H1 (cell line): ENCODE measurements around the gene POLA2. TPM values are rescaled to one million over a fixed set of nuclear protein-coding genes. Genes with fewer than 3 reads are reported as not detected.

Experiments used
- CTCF ChIA-PET: fragments of 300-600 bp; sonication (Branson Sonifier 250); formaldehyde crosslinking; loops from one replicate; lab custom pipeline; 2021; ENCODE audit not compliant: partially characterized antibody; lab: Charles Lee
- POLR2A ChIA-PET: fragments of 300-600 bp; sonication (Branson Sonifier 250); formaldehyde crosslinking; loops from one replicate; lab custom pipeline; 2021; ENCODE audit warnings: inconsistent platforms; ENCODE audit not compliant: partially characterized antibody; lab: Charles Lee
- DNase-seq, 2 experiments: peaks; one replicate each; pipeline versions ENCODE4 v3.0.0 to v3.0.0-alpha.2; 2010 to 2022; ENCODE audit warnings: low spot score in 2 of 2, low read depth in 1 of 2, mixed read lengths in 1 of 2
- FAIRE-seq: peaks from 2 replicates; lab custom pipeline; 2011; peaks lifted over from hg19 to GRCh38; lab: Jason Lieb, UNC
- H2AFZ ChIP-seq: 2 replicates; pipeline ENCODE4 v1.8.1; 2012; ENCODE audit warnings: low read length, inconsistent platforms
- H2AK5ac ChIP-seq: 2 replicates; pipeline ENCODE4 v1.6.1; 2013; ENCODE audit warnings: low read depth, low read length
- H2BK120ac ChIP-seq: replicated peaks from 2 replicates; pipeline ENCODE3; 2013; ENCODE audit warnings: low read depth, low read length, inconsistent platforms
- H2BK12ac ChIP-seq: 2 replicates; pipeline ENCODE4 v1.6.1; 2013; ENCODE audit warnings: low read depth, low read length
- H2BK15ac ChIP-seq: 2 replicates; pipeline ENCODE4 v1.6.1; 2013; ENCODE audit warnings: low read length
- H2BK20ac ChIP-seq: 2 replicates; pipeline ENCODE4 v1.6.1; 2013; ENCODE audit warnings: low read length
- H2BK5ac ChIP-seq: 2 replicates; pipeline ENCODE4 v1.6.1; 2013; ENCODE audit warnings: low read depth, low read length
- H3K14ac ChIP-seq: 2 replicates; pipeline ENCODE4 v1.6.1; 2013; ENCODE audit warnings: inconsistent platforms; ENCODE audit not compliant: insufficient read length
- H3K18ac ChIP-seq: 2 replicates; pipeline ENCODE4 v1.6.1; 2013; ENCODE audit warnings: low read length; ENCODE audit errors: extremely low read depth
- H3K23ac ChIP-seq: 2 replicates; pipeline ENCODE4 v1.6.1; 2013; ENCODE audit warnings: inconsistent platforms; ENCODE audit not compliant: insufficient read length
- H3K23me2 ChIP-seq: 2 replicates; pipeline ENCODE4 v1.6.1; 2013; ENCODE audit warnings: low read depth, low read length
- H3K27ac ChIP-seq: 2 replicates; pipeline ENCODE4 v1.6.1; 2011; ENCODE audit warnings: low read depth, low read length, inconsistent platforms
- H3K27me3 ChIP-seq, 4 experiments: replicated peaks in 1 of 4; 1 replicate in 1 of 4; 2 replicates in 3 of 4; pipeline versions ENCODE4 v1.6.1 to v1.8.1; 2011 to 2013; ENCODE audit warnings: low read length in 3 of 4, mild to moderate bottlenecking in 3 of 4, inconsistent platforms in 2 of 4, mixed read lengths in 2 of 4, moderate library complexity in 1 of 4; ENCODE audit not compliant: control insufficient read depth in 3 of 4, insufficient read depth in 3 of 4; ENCODE audit errors: extremely low read depth in 1 of 4
- H3K36me3 ChIP-seq, 4 experiments: 2 replicates each; pipeline versions ENCODE4 v1.6.1 to v1.8.1; 2011 to 2013; ENCODE audit warnings: mild to moderate bottlenecking in 4 of 4, low read length in 3 of 4, moderate library complexity in 2 of 4, control low read depth in 1 of 4, inconsistent platforms in 1 of 4; ENCODE audit not compliant: insufficient read depth in 4 of 4, control insufficient read depth in 2 of 4
- H3K4ac ChIP-seq: replicated peaks from 2 replicates; pipeline ENCODE3; 2013; ENCODE audit warnings: low read length, low read depth, mixed read lengths, inconsistent platforms; ENCODE audit not compliant: insufficient read length
- H3K4me1 ChIP-seq, 4 experiments: replicated peaks in 1 of 4; 1 replicate in 1 of 4; 2 replicates in 3 of 4; pipeline versions ENCODE4 v1.6.1 to v1.8.1; 2011 to 2013; ENCODE audit warnings: low read length in 3 of 4, inconsistent platforms in 2 of 4, mixed read lengths in 1 of 4; ENCODE audit not compliant: insufficient read depth in 4 of 4, control insufficient read depth in 3 of 4
- H3K4me2 ChIP-seq, 2 experiments: 2 replicates each; pipeline versions ENCODE4 v1.6.1 to v1.8.1; 2011 to 2013; ENCODE audit warnings: low read depth in 2 of 2, low read length in 2 of 2, control low read depth in 1 of 2, inconsistent platforms in 1 of 2, mild to moderate bottlenecking in 1 of 2; ENCODE audit not compliant: insufficient read depth in 1 of 2
- H3K4me3 ChIP-seq, 4 experiments: fragments of 200-600, 300-600 bp in 1 of 4; sonication (generic), shearing (Covaris generic), sonication (Bioruptor Twin) in 1 of 4; 2 replicates each; pipeline versions ENCODE4 v1.5.1 to v1.8.1; 2011 to 2016; ENCODE audit warnings: low read length in 4 of 4, low read depth in 3 of 4, control low read depth in 2 of 4, inconsistent platforms in 2 of 4, mild to moderate bottlenecking in 2 of 4, mixed read lengths in 1 of 4, moderate library complexity in 1 of 4; ENCODE audit not compliant: insufficient read depth in 2 of 4; ENCODE audit errors: extremely low read depth in 1 of 4
- H3K56ac ChIP-seq: replicated peaks from 2 replicates; pipeline ENCODE3; 2013; ENCODE audit warnings: low read depth, mild to moderate bottlenecking, mixed read lengths, low read length, inconsistent platforms; ENCODE audit not compliant: insufficient read length
- H3K79me1 ChIP-seq: 2 replicates; pipeline ENCODE4 v1.6.1; 2013; ENCODE audit warnings: low read depth, low read length, control low read depth
- H3K79me2 ChIP-seq, 2 experiments: 2 replicates each; pipeline versions ENCODE4 v1.6.1 to v1.8.1; 2012 to 2013; ENCODE audit warnings: low read length in 2 of 2, mild to moderate bottlenecking in 2 of 2, inconsistent platforms in 1 of 2; ENCODE audit not compliant: insufficient read depth in 2 of 2, control insufficient read depth in 1 of 2
- H3K9ac ChIP-seq, 4 experiments: replicated peaks in 1 of 4; 1 replicate in 1 of 4; 2 replicates in 3 of 4; pipeline versions ENCODE4 v1.6.1 to v1.8.1; 2011 to 2013; ENCODE audit warnings: low read depth in 3 of 4, low read length in 3 of 4, control low read depth in 2 of 4, mild to moderate bottlenecking in 2 of 4, moderate library complexity in 2 of 4, inconsistent platforms in 1 of 4; ENCODE audit errors: extremely low read depth in 1 of 4
- H3K9me3 ChIP-seq, 2 experiments: 2 replicates each; pipeline versions ENCODE4 v1.6.1 to v1.8.1; 2012 to 2013; ENCODE audit warnings: mild to moderate bottlenecking in 2 of 2, moderate library complexity in 2 of 2, control low read depth in 1 of 2, inconsistent platforms in 1 of 2, low read depth in 1 of 2, low read length in 1 of 2, mixed read lengths in 1 of 2; ENCODE audit not compliant: insufficient read depth in 2 of 2
- H4K20me1 ChIP-seq, 2 experiments: replicated peaks in 1 of 2; 2 replicates each; pipeline versions ENCODE3 to v1.8.1; 2011 to 2013; ENCODE audit warnings: inconsistent platforms in 2 of 2, low read length in 2 of 2, mild to moderate bottlenecking in 1 of 2; ENCODE audit not compliant: insufficient read depth in 2 of 2, control insufficient read depth in 1 of 2
- H4K5ac ChIP-seq: 2 replicates; pipeline ENCODE4 v1.6.1; 2013; ENCODE audit warnings: low read length, low read depth, mixed read lengths, inconsistent platforms; ENCODE audit not compliant: insufficient read length
- H4K8ac ChIP-seq: 2 replicates; pipeline ENCODE4 v1.8.0; 2013; ENCODE audit warnings: mild to moderate bottlenecking, moderate library complexity, low read length, inconsistent platforms; ENCODE audit not compliant: insufficient read depth; ENCODE audit errors: extremely low read depth
- H4K91ac ChIP-seq: replicated peaks from 2 replicates; pipeline ENCODE3; 2013; ENCODE audit warnings: low read length, mixed read lengths, inconsistent platforms; ENCODE audit not compliant: insufficient read length
- KDM5A ChIP-seq: fragments of 200-600 bp; IDR thresholded peaks from 2 replicates; pipeline ENCODE4 v1.7.1; 2012; ENCODE audit warnings: mild to moderate bottlenecking, low read length, inconsistent platforms, mixed read lengths
- RAD21 ChIP-seq, 2 experiments: IDR thresholded peaks in 1 of 2; conservative IDR thresholded peaks in 1 of 2; 2 replicates each; pipeline ENCODE4 v1.6.1; 2011; ENCODE audit warnings: low read depth in 2 of 2, low read length in 2 of 2, improper control_type of control experiment in 1 of 2, inconsistent platforms in 1 of 2, mild to moderate bottlenecking in 1 of 2, moderate library complexity in 1 of 2
- WGBS, 2 experiments: shearing (Covaris generic) in 1 of 2; methylation state at CpG; one replicate each; pipeline versions ENCODE4 v1.1.6 to v1.1.7; 2013 to 2015; ENCODE audit warnings: low lambda C conversion rate in 2 of 2, mixed read lengths in 2 of 2, inconsistent platforms in 1 of 2, low coverage in 1 of 2, missing lambda C conversion rate in 1 of 2; ENCODE audit not compliant: insufficient replicate concordance in 2 of 2, insufficient coverage in 1 of 2, insufficient read length in 1 of 2; ENCODE audit errors: extremely low coverage in 1 of 2, missing lambda C conversion rate in 1 of 2; 5-methylcytosine and 5-hydroxymethylcytosine counted together
- polyA plus RNA-seq, 7 experiments: library from polyadenylated mRNA; depleted of rRNA in 3 of 7; stranded (reverse) in 5 of 7; unstranded in 2 of 7; fragments of >200 nt in 5 of 7; fragments of 200-250 nt in 2 of 7; gene quantifications; 1 replicate in 5 of 7; 2 replicates in 1 of 7; 4 replicates in 1 of 7; pipeline versions ENCODE4 v1.2.1 to v1.2.3, GENCODE V29; 2011 to 2013; ENCODE audit warnings: missing spikeins in 2 of 7, mixed read lengths in 2 of 7
- total RNA-seq: library from RNA; stranded (reverse); fragmentation: NEBNext Ultra II Directional; extraction: Animal tissue kit (Norgen Biotek cat#: 25700); gene quantifications from 2 replicates; pipeline ENCODE4 v1.2.1, GENCODE V29; 2021

The POLA2 gene
- total and polyA plus RNA-seq, 2 of the 8 experiments (the other 6 are each of a cell fraction or from before 2014, with no cell fraction given): 31.2 to 55.9 TPM

DNA sequence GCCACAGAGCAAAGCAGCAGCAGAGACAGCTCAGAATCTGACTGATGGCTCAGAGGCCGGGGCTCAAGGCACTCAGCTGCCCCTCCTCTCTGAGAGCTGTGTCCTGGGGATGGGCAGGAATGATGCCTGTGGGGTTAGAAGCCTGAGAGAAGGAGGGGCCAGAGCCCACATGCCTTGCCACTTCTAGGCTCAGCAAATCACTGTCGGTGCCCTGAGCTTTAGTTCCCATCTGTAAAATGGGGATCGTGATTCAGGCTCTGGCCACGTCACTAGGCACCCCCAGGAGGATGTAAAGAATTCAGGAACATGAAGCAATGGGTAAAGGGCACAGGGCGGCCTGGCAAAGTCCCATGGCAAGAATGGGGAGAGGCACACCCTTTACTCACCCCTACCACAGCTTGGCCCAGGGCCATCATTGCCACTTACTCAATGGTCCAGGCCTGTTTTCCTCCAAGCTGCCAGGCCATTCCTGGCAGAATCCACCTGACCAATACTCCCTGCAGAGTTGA, 49.5 kb downstream of the POLA2 start:
- Histone ChIP-seq H4K20me1 (peaks cover 0 to 10% of the 10 kb centered on the region in 2 experiments), H3K27ac (no peak overlapping the region), H3K9me3 (no peaks in the 10 kb centered on the region), H3K14ac (no peak overlapping the region), H2AFZ (no peak overlapping the region), H3K79me1 (no peaks in the 10 kb centered on the region; the same call in 1 of the 2 replicates), H3K4me3 (no peak overlapping the region), H4K5ac (no peak overlapping the region), H2BK12ac (no peak overlapping the region), H3K79me2 (no peaks in the 10 kb centered on the region), H4K8ac (peak overlapping the region; percentile 57; the same call in 1 of the 2 replicates), H3K9ac (no peak overlapping the region), H2AK5ac (no peak overlapping the region), H4K91ac (no peak overlapping the region), H3K23ac (no peak overlapping the region), H2BK20ac (no peak overlapping the region), H3K27me3 (peaks cover 0 to 15% (median 10%) of the 10 kb centered on the region in 4 experiments; a peak in 5 of 7 replicates), H3K36me3 (no peaks in the 10 kb centered on the region), H3K56ac (no peak overlapping the region), H2BK120ac (no peak overlapping the region), H3K4me1 (peaks cover 0 to 6% (median 3%) of the 10 kb centered on the region in 4 experiments; a peak in 6 of 7 replicates), H3K4me2 (no peak overlapping the region), H3K23me2 (peaks cover 7% of the 10 kb centered on the region; the same call in 1 of the 2 replicates), H3K18ac (no peak overlapping the region), H2BK5ac (no peak overlapping the region), H3K4ac (no peak overlapping the region), H2BK15ac (no peak overlapping the region)
- DNase-seq (no peak), FAIRE-seq (no peak)
- TF ChIP-seq KDM5A (no peak), RAD21 (IDR thresholded peaks at IDR 0.05 in 1 of 2, conservative IDR thresholded peaks at IDR 0.05 in 1 of 2; ENCODE audit: low read depth in 2 of 2, low read length in 2 of 2) (no peak)
- ChIA-PET CTCF (interaction anchor here (1.3 to 52.8 kb wide), 5 partner anchors 9 to 85 kb away, joined by 3 to 1179 read pairs (median 4); partner anchors contain the start of genes DPF2 and POLA2), POLR2A (interaction anchor here (1.0 to 14.1 kb wide), 10 partner anchors 8 to 104 kb away, joined by 3 to 208 read pairs (median 4); partner anchors contain the start of genes DPF2 and POLA2)
- 85% methylated on average over 5 of the region's 5 CpGs; no CpG with 5 or more reads in 1 of the 2 experiments for WGBS, 2 experiments
